GM21360 (cell line): Measurements from ENCODE around the gene SNX30.

Experiments used
- ATAC-seq: cut with Tn5 transposase; IDR thresholded peaks from one replicate; pipeline ENCODE4 v1.9.1; 2021; ENCODE audit warnings: mild to moderate bottlenecking, moderate library complexity; ENCODE audit not compliant: unreplicated experiment

SNX30 gene

GRCh38 chr9:112914524-112914923 lies 164.0 kb downstream of the SNX30 start:
- ATAC-seq: no peak

GRCh38 chr9:112917047-112917986 lies 166.8 kb downstream of the SNX30 start:
- no peak for ATAC-seq

GRCh38 chr9:112917987-112918362 lies 167.4 kb downstream of the SNX30 start:
- ATAC-seq: no peak

- ATAC-seq: peak; percentile 55
Observed at GRCh38 chr9:112921549-112921948, 171.0 kb downstream of the SNX30 start.
